CD4-positive, alpha-beta T cell (primary cell): ENCODE results near the gene GPR35. TPM values are rescaled to one million over a fixed set of nuclear protein-coding genes. Genes with fewer than 3 reads are reported as not detected.

Experiments used
- ATAC-seq: fragments of 200-7000 bp; cut with Tn5 transposase; one replicate; pipeline ENCODE4 v1.10.0; 2022; ENCODE audit warnings: mild to moderate bottlenecking; ENCODE audit not compliant: poor library complexity
- CTCF ChIA-PET: fragments of 350-600 bp; sonication (Branson Sonifier 250); formaldehyde crosslinking; loops from one replicate; lab custom pipeline; 2021; ENCODE audit warnings: antibody characterized with exemption, inconsistent platforms; lab: Charles Lee
- POLR2A ChIA-PET: fragments of 350-600 bp; sonication (Branson Sonifier 250); formaldehyde crosslinking; loops from one replicate; lab custom pipeline; 2021; ENCODE audit warnings: antibody characterized with exemption, inconsistent platforms; lab: Charles Lee
- DNase-seq, 14 experiments: peaks; one replicate each; pipeline ENCODE4 v3.0.0-alpha.2; 2013 to 2020; ENCODE audit warnings: mixed read lengths in 2 of 14
- H3K27ac ChIP-seq, 2 donors: one replicate each; pipeline versions ENCODE4 v1.5.1 to v1.7.0; 2013; ENCODE audit warnings: low read length in 2 of 2, low read depth in 1 of 2, mild to moderate bottlenecking in 1 of 2
- H3K27me3 ChIP-seq, 2 experiments: 1 replicate in 1 of 2; 2 replicates in 1 of 2; pipeline versions ENCODE4 v1.6.1 to v1.7.0; 2013; ENCODE audit warnings: low read length in 2 of 2, control low read depth in 1 of 2, mild to moderate bottlenecking in 1 of 2, moderate library complexity in 1 of 2; ENCODE audit not compliant: insufficient read depth in 2 of 2, control insufficient read depth in 1 of 2
- H3K36me3 ChIP-seq: one replicate; pipeline ENCODE4 v1.6.1; 2013; ENCODE audit warnings: low read length, control low read depth; ENCODE audit not compliant: insufficient read depth
- H3K4me1 ChIP-seq: one replicate; pipeline ENCODE4 v1.6.1; 2013; ENCODE audit warnings: low read length, control low read depth; ENCODE audit not compliant: insufficient read depth
- H3K4me3 ChIP-seq: one replicate; pipeline ENCODE4 v1.5.1; 2013; ENCODE audit warnings: mild to moderate bottlenecking, low read length, moderate library complexity
- H3K9me3 ChIP-seq, 2 experiments: 1 replicate in 1 of 2; 2 replicates in 1 of 2; pipeline versions ENCODE4 v1.6.1 to v1.7.0; 2013; ENCODE audit warnings: low read length in 2 of 2, mild to moderate bottlenecking in 2 of 2, control low read depth in 1 of 2, moderate library complexity in 1 of 2; ENCODE audit not compliant: control insufficient read depth in 1 of 2, insufficient read depth in 1 of 2
- H3K27ac Mint-ChIP-seq: one replicate; pipeline ENCODE4 v1.8.0; 2020; ENCODE audit warnings: mixed read lengths
- H3K27me3 Mint-ChIP-seq: one replicate; pipeline ENCODE4 v1.8.0; 2021; ENCODE audit warnings: mixed read lengths
- H3K36me3 Mint-ChIP-seq: one replicate; pipeline ENCODE4 v1.8.0; 2021; ENCODE audit warnings: low read depth, mixed read lengths
- H3K4me1 Mint-ChIP-seq: one replicate; pipeline ENCODE4 v1.8.0; 2021; ENCODE audit warnings: low read depth, mixed read lengths
- H3K4me3 Mint-ChIP-seq: one replicate; pipeline ENCODE4 v1.8.0; 2020; ENCODE audit warnings: mild to moderate bottlenecking, mixed read lengths
- H3K9me3 Mint-ChIP-seq: one replicate; pipeline ENCODE4 v1.8.0; 2020; ENCODE audit warnings: mixed read lengths
- intact Hi-C, 2 experiments: fragments of 100-400 bp; cut with DNase I in 1 of 2; cut with micrococcal nuclease in 1 of 2; formaldehyde crosslinking; loops; one replicate each; pipeline versions ENCODE4 v1.15.1 to v1.9.0; 2023 to 2025; cut with DNase I, micrococcal nuclease
- total RNA-seq, 174 experiments: library from RNA in 2 of 174; stranded (reverse) in 2 of 174; gene quantifications; one replicate each; pipeline ENCODE4 v1.2.3 and lab custom pipeline; 2021 to 2026
- TF ChIP-seq, protein P1 (sequence below): fragments of 200-600 bp; IDR thresholded peaks from one replicate; pipeline ENCODE4 v1.8.0; 2022; ENCODE audit warnings: antibody characterized with exemption, mild to moderate bottlenecking

The GPR35 gene
- total RNA-seq, 2 experiments from 2014 or later = 7.1 to 7.2 TPM

DNA sequence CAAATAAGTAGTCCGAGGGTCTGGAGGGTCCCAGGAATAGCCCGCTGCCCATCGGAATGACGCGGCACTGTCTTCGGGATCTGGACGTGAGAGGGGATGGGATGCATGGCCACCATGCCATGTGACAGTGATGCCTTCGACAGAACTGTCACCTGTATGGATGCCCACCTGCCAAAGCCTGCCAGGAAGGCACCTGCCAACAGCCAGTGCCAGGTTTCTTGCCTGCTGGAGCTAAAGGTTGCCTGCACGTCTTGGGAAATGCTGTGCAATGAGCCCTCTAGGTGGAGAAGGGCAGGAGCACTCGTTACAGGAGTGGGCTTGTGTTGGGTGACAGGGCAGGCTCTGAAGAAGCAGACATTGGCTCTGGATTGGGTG lies 20.5 kb downstream of the GPR35 start:
- H3K9me3 Mint-ChIP-seq = no peaks in the 10 kb centered on the region
- Histone ChIP-seq H3K36me3 (no peaks in the 10 kb centered on the region), H3K27ac (no peak overlapping the region), H3K4me1 (peaks cover 19% of the 10 kb centered on the region), H3K4me3 (no peak overlapping the region), H3K27me3 (peaks cover 0 to 10% of the 10 kb centered on the region in 2 experiments), H3K9me3 (peaks cover 0 to 3% of the 10 kb centered on the region in 2 experiments)
- POLR2A ChIA-PET = no interaction called here
- H3K27me3 Mint-ChIP-seq = peaks cover 15% of the 10 kb centered on the region
- H3K4me3 Mint-ChIP-seq = no peak overlapping the region
- TF ChIP-seq, protein P1, sequence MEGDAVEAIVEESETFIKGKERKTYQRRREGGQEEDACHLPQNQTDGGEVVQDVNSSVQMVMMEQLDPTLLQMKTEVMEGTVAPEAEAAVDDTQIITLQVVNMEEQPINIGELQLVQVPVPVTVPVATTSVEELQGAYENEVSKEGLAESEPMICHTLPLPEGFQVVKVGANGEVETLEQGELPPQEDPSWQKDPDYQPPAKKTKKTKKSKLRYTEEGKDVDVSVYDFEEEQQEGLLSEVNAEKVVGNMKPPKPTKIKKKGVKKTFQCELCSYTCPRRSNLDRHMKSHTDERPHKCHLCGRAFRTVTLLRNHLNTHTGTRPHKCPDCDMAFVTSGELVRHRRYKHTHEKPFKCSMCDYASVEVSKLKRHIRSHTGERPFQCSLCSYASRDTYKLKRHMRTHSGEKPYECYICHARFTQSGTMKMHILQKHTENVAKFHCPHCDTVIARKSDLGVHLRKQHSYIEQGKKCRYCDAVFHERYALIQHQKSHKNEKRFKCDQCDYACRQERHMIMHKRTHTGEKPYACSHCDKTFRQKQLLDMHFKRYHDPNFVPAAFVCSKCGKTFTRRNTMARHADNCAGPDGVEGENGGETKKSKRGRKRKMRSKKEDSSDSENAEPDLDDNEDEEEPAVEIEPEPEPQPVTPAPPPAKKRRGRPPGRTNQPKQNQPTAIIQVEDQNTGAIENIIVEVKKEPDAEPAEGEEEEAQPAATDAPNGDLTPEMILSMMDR = no peak
- CTCF ChIA-PET = no interaction called here
- DNase-seq = no peak
- no peaks in the 10 kb centered on the region for H3K36me3 Mint-ChIP-seq
- peak; percentile 21 for ATAC-seq
- H3K27ac Mint-ChIP-seq = no peak overlapping the region
- intact Hi-C loops = no loop called here
- H3K4me1 Mint-ChIP-seq = no peaks in the 10 kb centered on the region

GRCh38 chr2:240646176-240646899 lies 21.1 kb downstream of the GPR35 start:
- Mint-ChIP-seq H3K4me3 (no peak overlapping the region), H3K27ac (no peak overlapping the region), H3K36me3 (no peaks in the 10 kb centered on the region), H3K4me1 (no peaks in the 10 kb centered on the region), H3K27me3 (peaks cover 19% of the 10 kb centered on the region), H3K9me3 (no peaks in the 10 kb centered on the region)
- no peak overlapping the region for H3K4me3 ChIP-seq
- H3K27ac ChIP-seq = no peak overlapping the region
- no peaks in the 10 kb centered on the region for H3K36me3 ChIP-seq
- TF ChIP-seq, protein P1 = no peak
- no peaks in the 10 kb centered on the region for H3K9me3 ChIP-seq
- H3K4me1 ChIP-seq = peaks cover 16% of the 10 kb centered on the region
- DNase-seq (peak in 6 of 14 experiments; percentile 24 to 78 (median 46)), ATAC-seq (peak; percentile 56)
- CTCF ChIA-PET = no interaction called here
- intact Hi-C loops = no loop called here
- POLR2A ChIA-PET = no interaction called here
- peaks cover 0 to 12% of the 10 kb centered on the region in 2 experiments for H3K27me3 ChIP-seq

DNA sequence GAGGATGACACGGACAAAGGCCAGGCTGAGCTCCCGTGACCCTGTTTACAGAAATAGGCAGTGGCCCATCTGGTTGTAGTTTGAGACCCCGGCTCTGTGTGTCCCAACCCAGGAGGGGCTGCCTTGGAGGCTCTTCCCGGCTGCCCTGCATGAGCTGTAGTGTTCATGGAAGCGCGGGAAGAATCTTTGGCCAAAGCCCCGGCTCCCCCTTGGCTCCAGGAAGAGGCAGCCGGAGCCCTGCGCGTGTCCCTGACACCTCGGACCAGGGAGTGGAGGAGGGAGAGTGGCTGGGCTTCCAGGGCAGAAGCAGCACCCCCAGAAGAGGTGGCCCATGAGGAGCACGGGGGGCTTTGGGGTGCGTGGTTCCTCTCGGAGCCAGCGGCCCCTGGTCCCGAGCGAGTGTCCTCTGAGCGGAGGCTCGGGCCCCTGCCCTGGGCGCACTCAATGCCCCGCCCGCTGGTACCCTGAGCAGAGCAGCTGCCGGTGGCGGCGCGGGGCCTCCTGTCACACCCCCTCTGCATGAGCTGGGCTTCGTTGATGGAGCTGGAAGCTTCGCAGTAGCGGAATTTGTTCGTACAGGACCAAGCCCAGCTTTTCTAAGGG lies 21.7 kb downstream of the GPR35 start:
- no peak for ATAC-seq
- CTCF ChIA-PET = interaction anchor here (1.1 kb wide), 1 partner anchor 11 kb away, joined by 3 read pairs; no protein-coding TSS in a partner anchor

More for the DNA sequence above, 21.7 kb downstream of the GPR35 start:
- no peak overlapping the region for H3K4me3 Mint-ChIP-seq
- H3K9me3 ChIP-seq = no peaks in the 10 kb centered on the region
- DNase-seq = peak in 1 of 14 experiments; percentile 11
- H3K27ac ChIP-seq = no peak overlapping the region
- H3K4me1 Mint-ChIP-seq = no peaks in the 10 kb centered on the region
- TF ChIP-seq, protein P1 = no peak
- POLR2A ChIA-PET = no interaction called here
- H3K27me3 ChIP-seq = peaks cover 0 to 12% of the 10 kb centered on the region in 2 experiments
- no peaks in the 10 kb centered on the region for H3K36me3 Mint-ChIP-seq
- no peaks in the 10 kb centered on the region for H3K9me3 Mint-ChIP-seq
- H3K36me3 ChIP-seq = no peaks in the 10 kb centered on the region
- peaks cover 23% of the 10 kb centered on the region for H3K27me3 Mint-ChIP-seq
- intact Hi-C loops = no loop called here
- H3K27ac Mint-ChIP-seq = no peak overlapping the region
- no peak overlapping the region for H3K4me3 ChIP-seq
- peaks cover 16% of the 10 kb centered on the region for H3K4me1 ChIP-seq
